ENCODE measurements around the gene SCYL2. TPM values are rescaled to one million over a fixed set of nuclear protein-coding genes. Genes with fewer than 3 reads are reported as not detected.

Gene SCYL2
- polyA plus RNA-seq, 3 donors = 16.5 to 25.5 (median 20.4) TPM

- Histone ChIP-seq H3K4me3 (replicated peaks in 1 of 3; ENCODE audit: low read depth in 2 of 3, low read length in 3 of 3) (no peak overlapping the region), H3K4me1 (ENCODE audit: control insufficient read depth in 1 of 2, insufficient read depth in 2 of 2, low read length in 2 of 2) (no peaks in the 10 kb centered on the region), H3K9ac (ENCODE audit: insufficient read depth, low read length, poor library complexity, severe bottlenecking) (no peak overlapping the region), H3K79me2 (ENCODE audit: insufficient read depth, low read length) (no peaks in the 10 kb centered on the region), H3K27me3 (ENCODE audit: control insufficient read depth in 2 of 2, insufficient read depth in 2 of 2, low read length in 2 of 2) (peaks cover 0 to 5% of the 10 kb centered on the region in 2 donors), H2AFZ (ENCODE audit: insufficient read depth, low read depth, low read length, poor library complexity, severe bottlenecking) (no peak overlapping the region), H3K36me3 (replicated peaks in 1 of 2; ENCODE audit: control insufficient read depth in 1 of 2, insufficient read depth in 2 of 2, low read length in 2 of 2) (no peaks in the 10 kb centered on the region), H3K9me3 (replicated peaks in 1 of 2; ENCODE audit: control insufficient read depth in 1 of 2, insufficient read depth in 1 of 2, low read length in 2 of 2) (no peaks in the 10 kb centered on the region), H3K27ac (ENCODE audit: low read depth in 1 of 2, low read length in 2 of 2) (no peak overlapping the region), H4K20me1 (ENCODE audit: insufficient read depth, low read length) (no peaks in the 10 kb centered on the region), H3K4me2 (replicated peaks; ENCODE audit: extremely low read depth, low read length, poor library complexity, severe bottlenecking) (no peak overlapping the region)
- H3K4me1 Mint-ChIP-seq = no peaks in the 10 kb centered on the region
- H3K4me3 Mint-ChIP-seq = no peak overlapping the region
- TF ChIP-seq CTCF (IDR thresholded peaks at IDR 0.05) = no peak
- no peaks in the 10 kb centered on the region for H3K9me3 Mint-ChIP-seq
- H3K27me3 Mint-ChIP-seq (ENCODE audit: low read depth in 3 of 3) = peaks cover 7 to 21% (median 15%) of the 10 kb centered on the region in 3 donors
- DNase-seq = no peak
- 100% methylated on average over 1 of the region's 2 CpGs for WGBS (ENCODE audit: insufficient coverage)
- intact Hi-C loops (cut with micrococcal nuclease) = no loop called here
- H3K36me3 Mint-ChIP-seq = no peaks in the 10 kb centered on the region
- no peak overlapping the region for H3K27ac Mint-ChIP-seq
Measured at GRCh38 chr12:100359822-100360221, 92.8 kb downstream of the SCYL2 start.

GRCh38 chr12:100360450-100360849 is 93.5 kb downstream of the SCYL2 start:
- no peak overlapping the region for H2AFZ ChIP-seq (ENCODE audit: insufficient read depth, low read depth, low read length, poor library complexity, severe bottlenecking)
- H3K4me1 ChIP-seq (ENCODE audit: control insufficient read depth in 1 of 2, insufficient read depth in 2 of 2, low read length in 2 of 2) = no peaks in the 10 kb centered on the region
- H3K9me3 ChIP-seq (replicated peaks in 1 of 2; ENCODE audit: control insufficient read depth in 1 of 2, insufficient read depth in 1 of 2, low read length in 2 of 2) = no peaks in the 10 kb centered on the region
- H3K79me2 ChIP-seq (ENCODE audit: insufficient read depth, low read length) = no peaks in the 10 kb centered on the region
- no peaks in the 10 kb centered on the region for H3K36me3 ChIP-seq (replicated peaks in 1 of 2; ENCODE audit: control insufficient read depth in 1 of 2, insufficient read depth in 2 of 2, low read length in 2 of 2)
- peaks cover 7 to 20% (median 15%) of the 10 kb centered on the region in 3 donors for H3K27me3 Mint-ChIP-seq (ENCODE audit: low read depth in 3 of 3)
- no peaks in the 10 kb centered on the region for H3K4me1 Mint-ChIP-seq
- intact Hi-C loops (cut with micrococcal nuclease) = no loop called here
- no peaks in the 10 kb centered on the region for H3K9me3 Mint-ChIP-seq
- no peak for TF ChIP-seq CTCF (IDR thresholded peaks at IDR 0.05)
- no peak overlapping the region for H3K4me2 ChIP-seq (replicated peaks; ENCODE audit: extremely low read depth, low read length, poor library complexity, severe bottlenecking)
- H3K27me3 ChIP-seq (ENCODE audit: control insufficient read depth in 2 of 2, insufficient read depth in 2 of 2, low read length in 2 of 2) = peaks cover 0 to 3% of the 10 kb centered on the region in 2 donors
- no peak overlapping the region for H3K27ac ChIP-seq (ENCODE audit: low read depth in 1 of 2, low read length in 2 of 2)
- DNase-seq = no peak
- H3K36me3 Mint-ChIP-seq = no peaks in the 10 kb centered on the region
- H4K20me1 ChIP-seq (ENCODE audit: insufficient read depth, low read length) = no peaks in the 10 kb centered on the region
- no peak overlapping the region for H3K4me3 Mint-ChIP-seq
- H3K9ac ChIP-seq (ENCODE audit: insufficient read depth, low read length, poor library complexity, severe bottlenecking) = no peak overlapping the region
- H3K27ac Mint-ChIP-seq = no peak overlapping the region
- H3K4me3 ChIP-seq (replicated peaks in 1 of 3; ENCODE audit: low read depth in 2 of 3, low read length in 3 of 3) = no peak overlapping the region
